KOPT-K1 (cell line): ENCODE results near the gene QTRT2.

Experiments
- H3K27ac ChIP-seq: fragments of 200-600 bp; sonication (generic); 2 replicates; pipeline ENCODE4 v1.5.1; 2016; ENCODE audit warnings: antibody characterized with exemption, mild to moderate bottlenecking, low read depth, low read length; ENCODE audit not compliant: poor library complexity, severe bottlenecking
- H3K36me3 ChIP-seq: fragments of 200-600 bp; sonication (generic); 2 replicates; pipeline ENCODE4 v1.5.1; 2017; ENCODE audit warnings: antibody characterized with exemption, mild to moderate bottlenecking, low read length, moderate library complexity; ENCODE audit not compliant: insufficient read depth
- H3K9me3 ChIP-seq: fragments of 200-600 bp; sonication (generic); 2 replicates; pipeline ENCODE4 v1.5.1; 2017; ENCODE audit warnings: antibody characterized with exemption, low read length, mild to moderate bottlenecking; ENCODE audit not compliant: insufficient read depth, poor library complexity, severe bottlenecking

Gene QTRT2

DNA sequence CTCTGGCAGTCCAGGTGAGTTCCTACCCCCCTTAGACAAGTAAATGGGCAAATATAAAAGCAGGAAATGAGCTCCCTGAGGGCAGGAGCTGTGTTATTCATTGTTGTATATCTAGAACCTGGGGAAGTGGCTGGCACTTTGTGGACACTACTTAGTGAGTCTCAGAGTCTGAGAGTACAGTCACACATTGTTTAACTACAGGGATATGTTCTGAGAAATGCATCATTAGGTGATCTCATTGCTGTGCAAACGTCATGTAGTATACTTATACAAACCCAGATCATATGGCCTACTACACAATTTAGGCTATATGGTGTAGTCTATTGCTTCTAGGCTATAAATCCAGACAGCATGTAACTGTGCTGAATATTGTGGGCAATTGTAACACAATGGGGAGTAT lies 69.9 kb downstream of the QTRT2 start:
- Histone ChIP-seq H3K36me3 (no peaks in the 10 kb centered on the region), H3K9me3 (no peaks in the 10 kb centered on the region), H3K27ac (no peak overlapping the region)

GRCh38 chr3:114127517-114127916 lies 71.0 kb downstream of the QTRT2 start:
- Histone ChIP-seq H3K36me3 (no peaks in the 10 kb centered on the region), H3K9me3 (no peaks in the 10 kb centered on the region), H3K27ac (no peak overlapping the region)

DNA sequence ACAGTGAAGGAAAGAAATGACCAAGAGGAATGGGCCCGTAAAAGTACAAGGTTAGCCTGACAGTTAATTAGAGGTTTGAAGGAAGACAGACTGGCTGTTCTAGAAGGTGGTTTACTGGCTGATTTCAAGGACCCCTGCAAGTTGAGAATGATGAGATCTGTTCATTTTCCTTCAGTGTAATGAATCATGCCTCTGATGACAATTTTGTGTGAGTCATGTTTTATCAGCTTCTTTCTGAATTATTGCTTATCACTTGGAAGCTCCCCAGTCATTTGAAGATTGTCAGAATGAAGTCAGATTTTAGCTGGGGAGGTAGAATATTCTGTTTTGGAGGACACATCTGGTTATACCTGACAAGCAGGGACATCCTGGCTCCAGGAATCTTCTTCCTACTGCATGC lies 71.7 kb downstream of the QTRT2 start:
- H3K36me3 ChIP-seq, result no peaks in the 10 kb centered on the region
- no peaks in the 10 kb centered on the region for H3K9me3 ChIP-seq
- no peak overlapping the region for H3K27ac ChIP-seq

GRCh38 chr3:114128826-114129225 lies 72.3 kb downstream of the QTRT2 start:
- Histone ChIP-seq H3K9me3 (no peaks in the 10 kb centered on the region), H3K36me3 (no peaks in the 10 kb centered on the region), H3K27ac (no peak overlapping the region)

DNA sequence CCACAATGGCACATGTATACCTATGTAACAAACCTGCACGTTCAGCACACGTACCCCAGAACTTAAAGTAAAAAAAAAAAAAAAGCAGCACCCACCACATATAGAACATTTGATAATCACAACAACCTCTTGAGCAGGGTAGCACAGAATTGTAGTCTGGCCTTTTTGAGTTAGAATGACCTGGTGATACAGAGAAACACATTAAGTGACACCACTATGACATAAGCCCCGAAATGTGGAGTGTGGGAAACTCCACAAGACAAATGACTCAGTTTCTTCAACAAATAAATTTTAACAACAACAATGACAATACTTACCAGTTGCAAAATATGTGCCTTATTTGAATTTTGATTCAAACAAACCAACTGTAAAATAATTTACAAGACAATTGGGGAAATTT lies 76.0 kb downstream of the QTRT2 start:
- H3K27ac ChIP-seq, result no peak overlapping the region
- no peaks in the 10 kb centered on the region for H3K9me3 ChIP-seq
- H3K36me3 ChIP-seq, result no peaks in the 10 kb centered on the region

DNA sequence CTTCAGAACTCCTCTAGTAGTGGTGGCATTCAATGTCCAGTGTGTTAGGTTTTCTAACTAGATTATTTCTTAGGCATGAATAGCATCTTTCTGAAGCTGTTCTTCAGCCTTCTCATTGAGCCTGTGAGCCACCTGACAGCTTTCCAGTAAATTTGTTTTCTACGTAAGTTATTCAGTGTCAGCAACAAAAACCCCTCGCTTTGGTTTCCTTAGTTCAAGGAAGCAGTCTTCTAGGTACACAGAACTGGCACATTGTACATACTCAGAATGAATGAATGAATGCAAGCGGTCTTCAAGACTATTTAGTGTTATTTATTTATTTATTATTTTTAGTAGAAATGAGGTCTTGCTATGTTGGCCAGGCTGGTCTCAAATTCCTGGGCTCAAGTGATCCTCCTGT lies 77.4 kb downstream of the QTRT2 start:
- Histone ChIP-seq H3K27ac (no peak overlapping the region), H3K9me3 (no peaks in the 10 kb centered on the region), H3K36me3 (no peaks in the 10 kb centered on the region)
